ENCODE measurements around the gene GSDME.

- TF ChIP-seq EP300 (IDR thresholded peaks at IDR 0.05; ENCODE audit: borderline replicate concordance in 1 of 2, low read depth in 1 of 2, low read length in 1 of 2), result no peak
- no peak; the same call in 1 of the 2 replicates for TF ChIP-seq CTCF (IDR thresholded peaks at IDR 0.05)
- TF ChIP-seq RFX5 (IDR thresholded peaks at IDR 0.05; ENCODE audit: low read length), result no peak
Observed at GRCh38 chr7:24723178-24723530, 34.1 kb downstream of the GSDME start.
